ENCODE measurements around the gene DERA.
"Not testable (repeated sequence)": the region's sequence is repeated elsewhere in the genome, so short reads cannot be mapped to it uniquely, and the experiment has no call there.

The DERA gene

GRCh38 chr12:16008421-16008824 lies 97.3 kb downstream of the DERA start:
- no peak for DNase-seq (ENCODE audit: low spot score)

- DNase-seq (ENCODE audit: low spot score): peak; percentile 10
Measured at GRCh38 chr12:16012117-16012516, 101.0 kb downstream of the DERA start.

- DNase-seq (ENCODE audit: low spot score): not testable (repeated sequence)
Measured at GRCh38 chr12:16013722-16014121, 102.6 kb downstream of the DERA start.

GRCh38 chr12:16014394-16014793 lies 103.3 kb downstream of the DERA start:
- DNase-seq (ENCODE audit: low spot score): not testable (repeated sequence)

GRCh38 chr12:16016748-16017147 lies 105.6 kb downstream of the DERA start:
- no peak for DNase-seq (ENCODE audit: low spot score)

- no peak for DNase-seq (ENCODE audit: low spot score)
Measured at GRCh38 chr12:16018306-16018705, 107.2 kb downstream of the DERA start.

- no peak for DNase-seq (ENCODE audit: low spot score)
Measured at GRCh38 chr12:16019136-16019535, 108.0 kb downstream of the DERA start.

- DNase-seq (ENCODE audit: low spot score): no peak
Measured at GRCh38 chr12:16020031-16020430, 108.9 kb downstream of the DERA start.

GRCh38 chr12:16021026-16021425 lies 109.9 kb downstream of the DERA start:
- DNase-seq (ENCODE audit: low spot score): no peak

GRCh38 chr12:16021676-16022075 lies 110.5 kb downstream of the DERA start:
- DNase-seq (ENCODE audit: low spot score): no peak

GRCh38 chr12:16027002-16027401 lies 115.9 kb downstream of the DERA start:
- no peak for DNase-seq (ENCODE audit: low spot score)

GRCh38 chr12:16030744-16031143 lies 119.6 kb downstream of the DERA start:
- DNase-seq (ENCODE audit: low spot score): no peak

GRCh38 chr12:16034136-16034817 lies 123.1 kb downstream of the DERA start:
- DNase-seq (ENCODE audit: low spot score): no peak

GRCh38 chr12:16036073-16036472 lies 124.9 kb downstream of the DERA start:
- no peak for DNase-seq (ENCODE audit: low spot score)

GRCh38 chr12:16037533-16037932 lies 126.4 kb downstream of the DERA start:
- no peak for DNase-seq (ENCODE audit: low spot score)

- DNase-seq (ENCODE audit: low spot score): no peak
Measured at GRCh38 chr12:16043480-16043879, 132.3 kb downstream of the DERA start.

GRCh38 chr12:16046266-16046665 lies 135.1 kb downstream of the DERA start:
- no peak for DNase-seq (ENCODE audit: low spot score)

- DNase-seq (ENCODE audit: low spot score): no peak
Measured at GRCh38 chr12:16048511-16048910, 137.4 kb downstream of the DERA start.

- DNase-seq (ENCODE audit: low spot score): no peak
Measured at GRCh38 chr12:16056910-16057309, 145.8 kb downstream of the DERA start.

GRCh38 chr12:16057351-16057751 lies 146.2 kb downstream of the DERA start:
- DNase-seq (ENCODE audit: low spot score): not testable (repeated sequence)

GRCh38 chr12:16062611-16063010 lies 151.5 kb downstream of the DERA start:
- DNase-seq (ENCODE audit: low spot score): no peak

GRCh38 chr12:16063726-16064125 lies 152.6 kb downstream of the DERA start:
- no peak for DNase-seq (ENCODE audit: low spot score)

- DNase-seq (ENCODE audit: low spot score): no peak
Measured at GRCh38 chr12:16070113-16070512, 159.0 kb downstream of the DERA start.

GRCh38 chr12:16072678-16073077 lies 161.5 kb downstream of the DERA start:
- DNase-seq (ENCODE audit: low spot score): peak; percentile 8

Data from Ammon's horn (tissue), 1 donor.